Glomerular endothelial cell (primary cell): ENCODE measurements around the gene ELAVL4. TPM values are rescaled to one million over a fixed set of nuclear protein-coding genes. Genes with fewer than 3 reads are reported as not detected.
"Not testable (repeated sequence)": the region's sequence is repeated elsewhere in the genome, so short reads cannot be mapped to it uniquely, and the experiment has no call there.

ENCODE experiments used
- DNase-seq: peaks from one replicate; pipeline ENCODE4 v3.0.0-alpha.2; 2011; ENCODE audit warnings: low read depth, low spot score; ENCODE audit errors: extremely low read depth
- total RNA-seq: library from RNA; depleted of rRNA; stranded (reverse); fragments of >200 nt; gene quantifications from 2 replicates; pipeline ENCODE4 v1.2.3, GENCODE V29; 2015

The ELAVL4 gene
- total RNA-seq, 1 donor from 2014 or later: not detected

DNA sequence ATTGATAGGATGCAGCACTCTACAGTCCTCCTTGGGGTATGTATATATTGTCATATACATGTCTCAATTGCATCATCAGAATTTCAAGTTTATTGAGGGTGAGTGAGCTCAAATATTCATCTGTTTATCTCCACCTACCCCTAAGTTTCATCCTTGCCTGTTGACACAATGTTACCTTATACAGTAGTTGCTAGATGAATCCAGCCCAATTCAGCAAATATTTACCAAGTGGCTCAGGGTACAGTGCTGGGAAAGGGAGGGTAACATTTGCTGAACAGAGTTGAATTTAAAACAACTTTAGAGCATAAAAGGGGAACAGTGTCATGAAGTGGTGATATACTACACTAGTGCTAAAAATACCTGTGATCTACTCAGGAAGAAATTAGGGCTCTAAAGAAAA, 14.4 kb downstream of the ELAVL4 start:
- DNase-seq: no peak

GRCh38 chr1:50126927-50127715, 18.4 kb downstream of the ELAVL4 start:
- no peak for DNase-seq

DNA sequence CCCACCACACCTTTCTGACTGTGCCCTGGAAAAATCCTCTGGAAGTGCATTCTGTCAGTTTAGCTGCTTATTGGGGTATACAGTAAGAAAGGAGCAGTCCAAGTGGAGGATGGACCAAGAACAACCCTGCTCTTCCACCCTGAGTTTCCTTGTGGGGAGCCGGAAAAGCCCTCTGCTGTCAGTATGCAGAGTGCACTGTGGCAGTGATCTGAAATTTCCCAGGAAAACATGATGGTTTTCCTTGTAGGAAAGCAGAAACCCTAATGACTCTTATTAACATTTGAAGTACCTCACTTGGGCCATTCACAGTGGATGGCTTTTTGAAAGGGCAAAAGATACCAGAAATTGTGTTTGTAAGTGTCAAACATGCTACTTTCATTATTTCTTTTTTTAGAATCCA, 20.5 kb downstream of the ELAVL4 start:
- no peak for DNase-seq

GRCh38 chr1:50132347-50132894, 23.7 kb downstream of the ELAVL4 start:
- no peak for DNase-seq

DNA sequence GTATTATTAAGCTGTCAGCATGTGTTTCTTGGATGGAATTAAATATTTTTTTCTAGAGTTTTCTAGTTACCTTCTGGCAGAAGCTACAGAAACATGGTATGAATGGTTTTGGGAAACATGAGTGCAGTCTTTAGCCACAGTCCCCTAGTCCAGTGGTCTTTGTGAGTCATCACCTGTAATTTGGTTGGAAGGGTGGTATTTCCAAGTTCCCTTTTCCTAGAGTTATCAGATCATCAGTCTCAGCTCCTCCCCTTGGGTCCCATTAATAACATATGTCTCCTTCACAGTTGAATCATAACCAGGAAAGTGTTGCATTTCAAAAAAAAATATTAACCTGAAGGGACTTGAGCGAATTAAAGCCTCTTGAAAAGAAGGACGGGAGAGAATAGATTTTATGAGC, 27.0 kb downstream of the ELAVL4 start:
- no peak for DNase-seq

DNA sequence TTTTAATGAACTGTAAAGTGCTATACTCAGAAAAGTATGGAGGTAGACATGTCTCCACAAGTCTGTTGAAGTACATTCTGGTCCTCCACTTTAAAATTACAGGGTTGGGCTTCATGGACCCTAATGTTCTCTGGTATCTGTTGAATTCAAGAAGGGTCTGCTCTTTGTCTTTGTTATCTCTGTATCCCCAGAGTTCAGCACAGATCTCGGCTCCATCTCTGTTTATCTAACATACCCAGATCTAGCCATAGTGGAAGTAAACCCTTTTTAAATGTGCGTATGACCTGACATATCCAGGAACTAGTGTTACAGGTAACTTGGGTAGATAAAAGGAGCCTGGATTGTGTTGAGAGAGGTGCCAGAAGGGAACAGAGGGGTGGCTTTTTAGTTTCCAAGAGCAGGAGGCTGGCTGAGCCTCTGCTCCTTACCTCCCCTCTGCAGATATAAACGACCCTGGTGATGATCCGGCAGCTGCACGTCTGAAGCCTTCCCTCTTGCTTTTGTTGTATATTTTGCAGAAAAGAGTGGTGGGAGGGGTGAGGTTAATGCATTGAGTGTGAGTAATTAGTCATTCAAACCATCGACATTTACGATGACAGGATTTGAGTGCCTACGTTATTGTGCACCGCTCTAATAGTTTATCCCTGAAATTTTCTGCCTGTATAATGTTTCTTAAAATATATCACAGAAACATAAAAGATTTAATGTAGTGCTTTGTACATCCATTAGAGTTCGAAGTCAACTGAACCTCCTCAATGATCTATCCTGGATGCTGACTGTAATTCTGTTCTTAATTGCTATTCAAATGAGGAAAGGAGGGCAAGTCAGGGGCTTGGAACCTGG, 30.8 kb downstream of the ELAVL4 start:
- no peak for DNase-seq

- no peak for DNase-seq
Observed at GRCh38 chr1:50140182-50140447, 31.4 kb downstream of the ELAVL4 start.

- no peak for DNase-seq
Observed at GRCh38 chr1:50147191-50147850, 38.6 kb downstream of the ELAVL4 start.

DNA sequence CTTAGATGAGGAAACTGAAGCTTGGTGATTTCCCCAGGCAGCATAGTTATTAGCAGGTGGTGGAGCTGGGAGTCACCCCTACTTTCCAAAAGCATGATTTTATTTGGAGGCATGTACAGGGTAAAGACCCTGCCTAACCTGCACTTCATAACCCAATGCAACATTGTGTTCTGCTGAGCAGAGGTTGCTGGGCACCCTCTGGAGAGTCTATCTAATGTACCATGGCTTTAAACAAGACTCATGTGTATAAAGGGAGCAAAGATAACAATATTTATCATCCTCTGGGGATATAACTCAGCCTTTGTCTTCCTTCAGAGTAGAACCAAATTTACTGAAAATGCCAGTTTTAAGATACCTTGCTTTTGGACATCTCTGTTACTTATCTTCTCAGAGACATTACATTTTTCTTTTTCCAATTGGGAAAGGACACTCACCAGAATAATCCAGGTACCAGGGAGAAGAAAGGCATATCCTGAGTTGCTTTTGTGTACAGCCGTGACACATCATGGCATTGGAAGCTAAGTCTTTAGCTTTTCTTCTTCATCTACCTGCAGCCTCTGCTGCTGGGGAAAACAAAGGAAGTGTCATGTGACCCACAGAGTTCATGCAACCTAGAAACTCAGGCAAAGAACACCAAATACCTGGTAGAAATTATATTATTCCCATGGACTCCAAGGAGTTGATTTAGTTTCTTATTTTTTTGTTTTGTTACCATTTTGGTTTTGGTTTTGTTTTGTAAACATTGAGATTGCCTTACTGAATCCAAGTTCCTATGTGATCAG, 39.6 kb downstream of the ELAVL4 start:
- DNase-seq: no peak

- no peak for DNase-seq
Observed at GRCh38 chr1:50152236-50152635, 43.5 kb downstream of the ELAVL4 start.

GRCh38 chr1:50155541-50155940, 46.8 kb downstream of the ELAVL4 start:
- no peak for DNase-seq

DNA sequence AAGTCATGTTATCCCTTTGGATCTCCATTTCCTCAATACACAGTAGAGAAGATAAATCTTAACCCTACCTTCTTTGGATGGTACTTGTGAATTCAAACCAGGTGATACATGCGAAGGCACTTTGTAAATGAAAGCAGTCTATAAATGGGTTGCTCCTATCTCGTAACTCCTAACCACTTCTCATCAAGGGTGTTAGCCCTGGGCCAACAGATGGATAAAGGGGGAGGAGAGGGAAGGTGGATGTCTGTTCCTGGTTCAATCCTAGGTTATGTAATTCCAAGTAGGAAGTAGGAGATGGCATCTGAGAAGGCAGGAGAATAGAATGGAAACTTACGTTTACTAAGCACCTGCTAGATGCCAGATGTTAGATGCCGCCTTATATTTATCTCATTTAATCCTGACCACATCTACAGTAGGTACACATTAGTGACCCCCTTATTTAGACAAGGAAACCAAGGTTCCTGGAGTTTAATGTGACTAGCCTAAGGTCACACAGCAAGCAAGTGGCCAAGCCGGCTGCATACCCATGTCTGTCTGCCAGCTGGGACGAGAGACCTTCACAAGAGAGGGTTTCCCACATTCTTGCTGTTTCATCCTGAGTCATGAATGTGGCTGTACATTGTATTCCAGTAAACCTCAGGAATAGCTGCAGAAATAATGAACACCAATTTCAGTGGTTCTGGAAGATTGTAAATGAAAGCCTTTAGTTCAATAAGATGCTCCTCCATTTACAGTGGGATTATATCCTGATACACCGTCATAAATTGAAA, 47.7 kb downstream of the ELAVL4 start:
- DNase-seq: no peak

DNA sequence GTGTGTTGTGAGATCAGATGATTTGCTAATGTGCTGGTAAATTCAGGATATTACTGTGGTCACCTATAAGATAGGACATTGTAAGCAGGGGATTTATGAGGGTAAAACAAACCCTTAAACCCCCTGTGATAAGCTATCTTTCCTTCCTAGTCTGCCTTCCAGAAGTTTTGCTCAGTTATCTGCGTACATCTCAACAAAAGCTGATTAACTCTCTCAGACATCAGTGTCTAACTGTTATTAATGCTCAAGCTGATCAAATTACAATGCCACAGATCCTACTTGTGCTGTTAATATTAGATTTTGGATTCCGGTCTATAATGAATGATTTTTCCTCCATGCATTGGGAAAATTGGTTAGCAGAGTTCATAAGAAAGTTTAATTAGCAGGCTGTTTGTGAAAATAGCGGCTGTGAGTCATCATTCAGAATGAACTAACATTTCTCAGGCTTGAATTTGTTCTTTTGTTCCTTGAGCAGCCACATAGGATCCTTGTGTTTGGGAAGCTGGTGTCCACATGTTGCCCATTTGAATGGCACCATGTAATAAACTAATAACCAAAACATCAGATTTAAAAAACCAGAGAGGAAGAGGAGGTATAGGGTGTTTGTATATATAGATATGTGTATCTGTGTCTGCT, 48.7 kb downstream of the ELAVL4 start:
- no peak for DNase-seq

- DNase-seq: no peak
Observed at GRCh38 chr1:50158421-50158820, 49.7 kb downstream of the ELAVL4 start.

GRCh38 chr1:50163680-50164079, 55.0 kb downstream of the ELAVL4 start:
- DNase-seq: no peak

- DNase-seq: not testable (repeated sequence)
Observed at GRCh38 chr1:50166351-50166750, 57.6 kb downstream of the ELAVL4 start.

GRCh38 chr1:50172299-50172698, 63.6 kb downstream of the ELAVL4 start:
- no peak for DNase-seq

GRCh38 chr1:50174101-50174500, 65.4 kb downstream of the ELAVL4 start:
- DNase-seq: no peak
